Type B pancreatic cell (in vitro differentiated cells): ENCODE measurements around the gene ANKRD13D. TPM values are rescaled to one million over a fixed set of nuclear protein-coding genes. Genes with fewer than 3 reads are reported as not detected.

ENCODE experiments used
- DNase-seq: peaks from one replicate; pipeline ENCODE4 v3.0.0; 2021; ENCODE audit warnings: mixed read lengths; ENCODE audit not compliant: unreplicated experiment; ENCODE audit errors: extremely low spot score
- H3K27ac Mint-ChIP-seq: 2 replicates; pipeline ENCODE4 v1.8.0; 2021; ENCODE audit warnings: mild to moderate bottlenecking, mixed read lengths
- H3K27me3 Mint-ChIP-seq: 2 replicates; pipeline ENCODE4 v1.8.0; 2021; ENCODE audit warnings: mixed read lengths
- H3K36me3 Mint-ChIP-seq: 2 replicates; pipeline ENCODE4 v1.8.0; 2021; ENCODE audit warnings: mixed read lengths
- H3K4me1 Mint-ChIP-seq: one replicate; pipeline ENCODE4 v1.8.0; 2021; ENCODE audit warnings: mixed read lengths; ENCODE audit not compliant: unreplicated experiment
- H3K4me3 Mint-ChIP-seq: 2 replicates; pipeline ENCODE4 v1.8.0; 2021; ENCODE audit warnings: mild to moderate bottlenecking, mixed read lengths
- H3K9me3 Mint-ChIP-seq: 2 replicates; pipeline ENCODE4 v1.8.0; 2021; ENCODE audit warnings: mixed read lengths
- CTCF ChIP-seq: fragments of 200-600 bp; sonication (generic); conservative IDR thresholded peaks from 2 replicates; pipeline ENCODE4 v1.5.0; 2021; ENCODE audit warnings: antibody characterized with exemption, mild to moderate bottlenecking
- long read RNA-seq: library from polyadenylated mRNA; unstranded; transcript quantifications from one replicate; pipeline ENCODE4 v2.0.0, GENCODE V29; 2020
- total RNA-seq: library from RNA; stranded (reverse); gene quantifications from 2 replicates; pipeline ENCODE4 v1.2.1, GENCODE V29; 2021; ENCODE audit warnings: low replicate concordance

ANKRD13D gene
- total RNA-seq = 70.5 and 80.9 TPM in 2 replicates
- long read RNA-seq, partial matches to known transcripts = 2 of 5 reads
- long read RNA-seq, other reads (novel, unspliced or antisense) = 3 of 5 reads

- Mint-ChIP-seq H3K4me3 (peak within 1 kb of the TSS; percentile 92), H3K4me1 (peaks cover 19% of the 10 kb centered on the region), H3K36me3 (peaks cover 15% of the 10 kb centered on the region), H3K27ac (peak within 1 kb of the TSS; percentile 89), H3K9me3 (no peaks in the 10 kb centered on the region), H3K27me3 (no peaks in the 10 kb centered on the region)
- DNase-seq = no peak
- no peak for TF ChIP-seq CTCF
These were observed at the start of gene ANKRD13D for GRCh38 chr11:67289226-67289650. Gene ANKRD13D (plus strand): TSS chr11:67289303. CDS start chr11:67289461, 158 bp downstream.

GRCh38 chr11:67239783-67240575 is 49.1 kb upstream of the ANKRD13D start:
- Mint-ChIP-seq H3K4me3 (peak overlapping the region; percentile 96), H3K27me3 (no peaks in the 10 kb centered on the region), H3K27ac (peak overlapping the region; percentile 98), H3K36me3 (peaks cover 20% of the 10 kb centered on the region), H3K4me1 (peaks cover 43% of the 10 kb centered on the region), H3K9me3 (no peaks in the 10 kb centered on the region)
- TF ChIP-seq CTCF = peak; percentile 18
- DNase-seq = peak; percentile 96

GRCh38 chr11:67240576-67241389 is 48.3 kb upstream of the ANKRD13D start:
- peak overlapping the region; percentile 98 for H3K27ac Mint-ChIP-seq
- TF ChIP-seq CTCF = no peak
- no peaks in the 10 kb centered on the region for H3K27me3 Mint-ChIP-seq
- H3K4me3 Mint-ChIP-seq = peak overlapping the region; percentile 96
- no peaks in the 10 kb centered on the region for H3K9me3 Mint-ChIP-seq
- H3K4me1 Mint-ChIP-seq = peaks cover 43% of the 10 kb centered on the region
- peaks cover 28% of the 10 kb centered on the region for H3K36me3 Mint-ChIP-seq
- no peak for DNase-seq

GRCh38 chr11:67242548-67242947 is 46.6 kb upstream of the ANKRD13D start:
- Mint-ChIP-seq H3K27ac (peak overlapping the region; percentile 98), H3K4me1 (peaks cover 43% of the 10 kb centered on the region), H3K27me3 (no peaks in the 10 kb centered on the region), H3K9me3 (no peaks in the 10 kb centered on the region), H3K36me3 (peaks cover 38% of the 10 kb centered on the region), H3K4me3 (peak overlapping the region; percentile 96)
- TF ChIP-seq CTCF = no peak
- no peak for DNase-seq

GRCh38 chr11:67243051-67243450 is 46.1 kb upstream of the ANKRD13D start:
- Mint-ChIP-seq H3K4me3 (peak overlapping the region; percentile 96), H3K27ac (peak overlapping the region; percentile 98), H3K9me3 (no peaks in the 10 kb centered on the region), H3K27me3 (no peaks in the 10 kb centered on the region), H3K36me3 (peaks cover 41% of the 10 kb centered on the region), H3K4me1 (peaks cover 43% of the 10 kb centered on the region)
- TF ChIP-seq CTCF = no peak
- DNase-seq = no peak
